ENCODE results near the gene NPIPB8. TPM values are rescaled to one million over a fixed set of nuclear protein-coding genes. Genes with fewer than 3 reads are reported as not detected.
"Not testable (repeated sequence)": the region's sequence is repeated elsewhere in the genome, so short reads cannot be mapped to it uniquely, and the experiment has no call there.

NPIPB8 gene
- total RNA-seq, 1 donor from 2014 or later: not detected

DNA sequence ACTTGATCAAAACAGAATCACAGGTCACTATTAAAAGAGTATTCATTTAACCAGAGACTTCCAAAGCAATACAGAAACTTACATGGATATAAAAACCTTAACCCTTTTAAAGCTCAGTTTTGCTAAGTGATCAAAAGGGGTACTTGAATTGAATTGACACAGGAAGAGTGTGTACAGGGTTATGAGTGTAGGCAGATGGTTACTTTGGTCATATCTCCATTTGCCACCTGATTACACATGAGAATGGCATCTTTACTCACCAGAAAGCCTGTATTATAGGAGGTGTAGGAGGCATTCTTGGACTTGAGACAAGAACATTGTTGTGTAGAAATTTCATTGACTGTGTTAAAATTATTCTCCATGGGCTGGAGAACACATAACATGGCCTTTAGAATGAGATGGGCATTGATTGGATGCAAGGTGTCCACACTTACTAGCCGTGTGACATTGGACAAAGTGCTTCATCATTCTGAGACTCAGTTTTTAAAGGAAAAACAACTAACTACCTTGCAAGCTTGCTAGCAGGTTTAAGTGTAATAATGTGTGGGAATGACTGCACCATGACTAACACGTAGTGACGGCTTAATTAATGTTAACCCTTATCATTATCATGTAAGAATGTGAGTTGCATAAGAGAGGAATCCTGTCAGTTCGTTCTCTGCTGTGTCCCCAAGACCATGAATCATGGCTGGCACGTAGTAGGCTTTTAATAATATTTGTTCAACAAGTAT is 1.6 kb upstream of the NPIPB8 start:
- not testable (repeated sequence) for DNase-seq

DNA sequence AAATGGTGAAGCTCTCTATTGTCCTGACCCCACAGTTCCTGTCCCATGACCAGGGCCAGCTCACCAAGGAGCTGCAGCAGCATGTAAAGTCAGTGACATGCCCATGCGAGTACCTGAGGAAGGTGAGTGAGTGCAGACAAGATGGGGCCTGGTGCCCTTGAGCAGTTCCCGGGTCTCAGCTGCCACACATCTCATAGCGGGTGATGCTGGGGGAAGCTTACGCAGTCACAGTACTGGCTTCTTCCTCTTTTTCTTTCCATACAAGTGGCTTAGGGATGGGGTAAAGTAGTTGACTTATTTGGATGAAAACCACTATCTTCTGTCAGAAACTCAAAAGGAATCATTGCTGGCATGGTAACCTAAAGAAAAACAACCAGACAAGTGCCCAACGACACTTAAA is 494 bp downstream of the NPIPB8 start:
- not testable (repeated sequence) for DNase-seq

DNA sequence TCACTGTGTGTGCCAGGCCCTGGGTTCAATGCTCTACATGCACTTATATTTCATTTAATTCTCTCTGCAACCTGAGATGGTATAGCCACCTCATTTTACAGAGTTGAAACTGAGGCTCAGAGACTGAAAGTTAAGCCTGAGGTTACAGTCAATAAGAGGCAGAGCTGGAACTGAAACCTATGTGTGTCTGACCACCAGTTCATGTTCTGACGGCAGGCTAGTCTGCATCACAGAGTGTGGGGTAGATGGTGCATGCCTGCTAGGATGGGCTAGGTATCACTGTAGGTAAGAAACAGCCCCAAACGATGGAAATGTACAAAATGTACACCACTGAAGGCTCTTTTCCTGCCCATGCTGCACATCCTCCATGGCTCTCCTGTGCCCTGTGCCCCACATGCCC is 2.1 kb downstream of the NPIPB8 start:
- not testable (repeated sequence) for DNase-seq

DNA sequence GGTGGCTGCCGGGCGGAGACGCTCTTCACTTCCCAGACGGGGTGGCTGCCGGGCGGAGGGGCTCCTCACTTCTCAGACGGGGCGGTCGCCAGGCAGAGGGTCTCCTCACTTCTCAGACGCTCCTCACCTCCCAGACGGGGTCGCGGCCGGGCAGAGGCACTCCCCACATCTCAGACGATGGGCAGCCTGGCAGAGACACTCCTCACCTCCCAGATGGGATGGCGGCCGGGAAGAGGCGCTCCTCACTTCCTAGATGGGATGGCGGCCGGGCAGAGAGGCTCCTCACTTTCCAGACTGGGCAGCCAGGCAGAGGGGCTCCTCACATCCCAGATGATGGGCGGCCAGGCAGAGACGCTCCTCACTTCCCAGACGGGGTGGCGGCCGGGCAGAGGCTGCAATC is 28.4 kb downstream of the NPIPB8 start:
- DNase-seq: not testable (repeated sequence)

DNA sequence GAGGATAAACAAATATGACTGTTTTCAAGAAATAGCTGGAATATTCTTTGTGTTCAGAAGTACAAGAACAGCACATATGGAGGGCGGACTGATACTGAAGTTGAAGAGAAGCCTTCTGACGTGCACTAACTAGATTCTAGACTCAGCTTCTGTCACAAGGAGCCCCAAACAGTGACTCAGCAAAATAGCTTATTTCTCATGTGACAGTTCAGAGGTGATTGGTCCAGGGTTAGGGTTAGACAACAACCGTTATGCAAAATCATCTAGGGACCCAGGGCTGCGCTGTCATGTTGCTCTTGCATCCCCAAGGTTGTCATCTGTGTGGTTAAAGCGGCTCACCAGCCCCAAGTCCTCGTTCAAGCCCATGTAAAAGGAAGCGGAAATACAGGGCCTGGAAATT is 29.6 kb downstream of the NPIPB8 start:
- DNase-seq: not testable (repeated sequence)

DNA sequence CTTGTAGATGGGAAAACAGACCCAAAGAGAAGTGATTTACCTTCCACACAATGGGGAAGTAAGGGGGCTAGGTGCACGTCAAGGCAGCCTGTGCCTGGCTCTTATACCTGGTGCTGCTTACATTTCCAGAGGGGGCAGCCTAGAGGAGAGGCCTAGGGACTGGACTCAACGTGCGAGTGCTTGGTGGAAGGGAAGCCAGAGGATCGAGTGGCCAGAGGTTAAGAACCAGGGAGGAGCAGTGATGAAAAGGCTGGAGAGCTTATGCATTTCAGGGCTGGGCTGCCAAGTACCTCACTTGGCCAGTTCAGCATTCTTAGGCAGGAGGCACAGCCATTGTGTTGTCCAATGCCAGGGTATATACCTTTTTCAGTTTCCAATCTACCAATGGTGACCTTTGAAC is 30.3 kb downstream of the NPIPB8 start:
- DNase-seq: not testable (repeated sequence)

DNA sequence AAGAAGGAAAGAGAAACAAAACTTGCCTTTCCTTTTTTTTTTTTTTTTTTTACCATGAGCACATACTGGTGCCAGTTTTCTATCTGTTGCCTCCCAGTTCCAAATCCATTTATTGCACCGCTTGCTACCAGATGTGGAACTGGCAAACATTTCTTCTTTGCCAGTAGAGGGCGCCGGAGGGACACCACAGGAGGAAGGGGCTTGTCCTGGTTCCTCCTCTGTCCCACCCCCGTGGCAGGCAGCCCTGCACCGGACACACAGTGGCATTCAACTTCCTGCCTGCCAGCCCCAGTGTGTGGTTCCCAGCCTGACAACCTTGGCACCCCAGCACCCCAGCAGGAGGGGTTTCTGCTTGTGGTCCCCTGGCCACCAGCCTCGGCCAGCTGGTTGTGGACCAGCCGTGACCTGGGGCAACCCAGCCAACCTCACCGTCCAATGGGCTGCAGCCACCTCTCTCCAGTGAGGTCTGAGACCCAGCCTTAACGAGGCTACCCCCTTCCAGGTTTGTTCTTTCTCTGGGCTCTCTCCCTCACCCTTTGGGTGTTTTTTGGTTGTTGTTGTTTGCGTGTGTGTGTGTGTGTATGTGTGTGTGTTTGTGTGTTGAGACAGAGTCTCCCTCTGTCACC is 50.6 kb downstream of the NPIPB8 start:
- not testable (repeated sequence) for DNase-seq

DNA sequence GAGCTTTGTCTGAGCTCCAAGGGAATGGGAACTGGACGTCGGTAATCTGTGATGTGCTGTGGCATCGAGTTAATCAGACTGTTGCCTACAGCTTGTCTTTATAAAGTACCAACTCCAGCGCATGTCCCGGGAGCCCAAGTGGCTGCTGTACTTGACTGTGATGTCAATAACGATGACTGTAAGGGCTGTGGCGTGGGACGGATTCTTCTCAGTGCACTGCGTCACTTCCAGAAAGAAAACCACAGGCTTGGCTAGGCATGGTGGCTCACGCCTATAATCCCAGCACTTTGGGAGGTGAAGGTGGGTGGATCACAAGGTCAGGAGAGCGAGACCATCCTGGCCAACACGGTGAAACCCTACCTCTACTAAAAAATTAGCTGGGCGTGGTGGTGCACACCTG is 51.6 kb downstream of the NPIPB8 start:
- DNase-seq: not testable (repeated sequence)

DNA sequence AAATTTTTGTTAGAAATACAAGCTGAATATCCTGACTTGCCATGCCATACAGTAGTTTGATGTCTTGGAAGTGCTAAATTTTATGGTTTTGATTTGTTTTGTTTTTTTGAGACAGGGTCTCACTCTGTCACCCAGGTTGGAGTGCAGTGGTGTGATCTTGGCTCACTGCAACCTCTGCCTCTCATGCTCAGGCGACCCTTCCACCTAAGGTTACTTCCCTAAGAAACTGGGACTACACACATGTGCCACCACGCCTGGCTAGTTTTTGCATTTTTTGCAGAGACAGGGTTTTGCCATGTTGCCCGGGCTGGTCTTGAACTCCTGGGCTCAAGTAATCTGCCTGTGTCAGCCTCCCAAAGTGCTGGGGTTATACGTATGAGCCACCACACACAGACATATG is 53.9 kb downstream of the NPIPB8 start:
- DNase-seq: not testable (repeated sequence)

DNA sequence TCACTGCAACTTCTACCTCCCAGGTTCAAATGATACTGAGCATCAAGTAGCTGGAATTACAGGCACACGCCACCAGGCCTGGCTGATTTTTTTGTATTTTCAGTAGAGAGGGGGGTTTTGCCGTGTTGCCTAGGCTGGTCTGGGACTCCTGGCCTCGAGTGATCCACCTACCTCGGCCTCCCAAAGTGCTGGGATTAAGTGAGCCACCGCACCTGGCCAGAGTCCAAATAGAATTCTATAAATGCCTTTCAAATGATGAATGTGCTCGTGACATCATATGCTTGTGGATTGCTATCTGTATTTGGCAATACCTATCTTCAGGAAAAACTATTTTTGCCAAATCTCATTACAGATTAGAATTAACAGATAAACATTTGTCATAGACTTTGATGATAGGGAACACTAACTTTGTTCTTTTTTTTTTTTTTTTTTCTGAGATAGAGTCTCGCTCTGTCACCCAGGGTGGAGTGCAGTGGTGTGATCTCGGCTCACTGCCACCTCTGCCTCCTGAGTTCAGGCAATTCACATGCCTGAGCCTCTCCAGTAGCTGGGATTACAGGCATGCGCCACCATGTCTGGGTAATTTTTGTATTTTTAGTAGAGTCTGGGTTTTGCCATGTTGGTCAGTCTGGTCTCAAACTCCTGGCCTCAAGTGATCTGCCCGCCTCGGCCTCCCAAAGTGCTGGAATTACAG is 55.5 kb downstream of the NPIPB8 start:
- not testable (repeated sequence) for DNase-seq

DNA sequence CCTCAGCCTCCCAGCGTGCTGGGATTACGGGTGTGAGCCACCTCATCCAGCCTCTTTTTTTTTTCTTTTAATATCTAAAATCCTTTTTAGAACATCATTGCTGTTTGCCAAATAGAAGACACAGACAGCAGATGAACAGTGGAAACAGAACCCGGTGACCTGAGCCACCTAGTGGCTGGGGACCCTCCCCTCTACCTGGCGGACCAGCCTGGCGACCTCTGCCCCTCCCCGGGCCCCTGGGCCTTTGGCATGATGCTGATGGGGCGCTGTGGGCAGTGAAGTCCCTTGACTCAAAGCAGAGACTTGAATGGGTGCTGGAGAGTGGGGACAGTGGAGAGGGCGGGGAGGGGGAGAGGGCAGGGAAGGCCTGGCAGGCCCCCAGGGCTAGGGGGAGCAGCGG is 61.9 kb downstream of the NPIPB8 start:
- not testable (repeated sequence) for DNase-seq

DNA sequence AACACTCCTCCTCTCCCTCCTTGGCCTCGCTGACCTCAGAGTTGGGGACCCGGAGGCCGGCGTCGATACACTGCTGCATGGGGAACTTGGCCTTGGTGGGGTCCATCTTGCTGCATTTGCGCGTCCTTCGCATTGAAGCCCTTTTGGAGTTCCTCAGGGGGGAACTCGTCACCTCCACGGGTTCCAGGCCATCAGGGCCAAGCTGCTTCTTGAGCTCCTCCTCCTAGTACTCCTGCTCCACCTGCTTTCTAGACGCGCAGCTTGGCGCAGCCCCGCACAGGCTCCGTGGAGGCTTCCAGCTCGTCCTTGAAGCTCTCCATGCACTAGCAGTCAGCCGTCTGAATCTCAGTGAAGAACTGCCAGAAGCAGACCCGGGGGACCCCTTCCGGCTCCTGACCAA is 62.5 kb downstream of the NPIPB8 start:
- DNase-seq: not testable (repeated sequence)

DNA sequence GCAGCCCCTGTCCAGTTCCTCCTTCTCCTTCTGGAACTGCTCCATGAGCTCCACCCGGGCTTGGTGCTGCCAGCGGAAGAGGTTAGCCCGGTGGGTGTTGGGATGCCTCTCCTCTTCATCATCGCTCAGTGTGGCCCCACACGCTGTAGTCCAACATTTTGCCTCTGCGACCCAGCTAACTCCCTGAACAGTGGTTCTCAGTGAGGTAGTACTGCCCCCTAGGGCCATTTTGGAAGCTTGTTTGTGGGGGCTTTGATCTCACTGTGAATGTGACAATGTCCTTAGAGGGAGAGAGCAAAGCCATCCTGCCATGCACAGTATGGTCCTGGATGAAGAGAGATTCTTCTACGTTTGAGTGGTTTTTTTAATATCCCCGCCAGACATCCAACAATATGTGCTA is 63.5 kb downstream of the NPIPB8 start:
- DNase-seq: not testable (repeated sequence)

DNA sequence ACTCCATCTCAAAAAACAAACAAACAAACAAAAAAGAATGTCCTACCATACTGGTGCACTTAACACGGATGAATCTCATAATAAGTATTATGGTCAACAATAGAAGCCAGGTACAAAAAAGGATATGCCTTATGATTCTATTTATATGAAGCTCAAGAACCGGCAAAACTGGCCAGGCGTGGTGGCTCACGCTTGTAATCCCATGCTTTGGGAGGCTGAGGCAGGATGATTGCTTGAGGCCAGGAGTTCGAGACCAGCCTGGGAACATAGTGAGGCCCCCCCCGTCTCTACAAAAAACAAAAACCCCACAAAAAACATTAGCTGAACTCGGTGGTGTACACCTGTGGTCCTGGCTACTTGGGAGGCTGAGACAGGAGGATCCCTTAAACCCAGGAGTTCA is 66.4 kb downstream of the NPIPB8 start:
- not testable (repeated sequence) for DNase-seq

Other genes with a start within 250 kb of the NPIPB8 start
- 60.4 TPM for gene EIF3CL, start 234.2 kb upstream of the NPIPB8 start, total RNA-seq
- not detected for gene NPIPB7, start 165.7 kb upstream of the NPIPB8 start, total RNA-seq
- gene CLN3, start 146.0 kb upstream of the NPIPB8 start, total RNA-seq: 19.3 TPM
- not detected for gene APOBR, start 143.4 kb upstream of the NPIPB8 start, total RNA-seq
- gene IL27, start 131.2 kb upstream of the NPIPB8 start, total RNA-seq: not detected
- 0.16 TPM for gene NUPR1, start 99.1 kb upstream of the NPIPB8 start, total RNA-seq
- gene SGF29, start 84.1 kb upstream of the NPIPB8 start, total RNA-seq: 10.8 TPM
- gene SULT1A2, start 41.0 kb upstream of the NPIPB8 start, total RNA-seq: not detected
- 7.3 TPM for gene SULT1A1, start 28.0 kb upstream of the NPIPB8 start, total RNA-seq
- 93.7 TPM for gene EIF3C, start 73.4 kb downstream of the NPIPB8 start, total RNA-seq
- 3.1 TPM for gene NPIPB9, start 113.7 kb downstream of the NPIPB8 start, total RNA-seq
- 19.2 TPM for gene ATXN2L, start 184.9 kb downstream of the NPIPB8 start, total RNA-seq
- 56.6 TPM for gene TUFM, start 208.3 kb downstream of the NPIPB8 start, total RNA-seq
- 15.1 TPM for gene SH2B1, start 225.8 kb downstream of the NPIPB8 start, total RNA-seq
- 0.16 TPM for gene ATP2A1, start 240.4 kb downstream of the NPIPB8 start, total RNA-seq

All from occipital lobe (tissue), 2 donors.